ENCODE data around the gene TMEM117. TPM values are rescaled to one million over a fixed set of nuclear protein-coding genes. Genes with fewer than 3 reads are reported as not detected.

TMEM117 gene
- total and polyA plus RNA-seq, 2 donors (not counting 3 experiments of a cell fraction or from before 2014, with no cell fraction given), result 1.2 to 3.8 TPM

DNA sequence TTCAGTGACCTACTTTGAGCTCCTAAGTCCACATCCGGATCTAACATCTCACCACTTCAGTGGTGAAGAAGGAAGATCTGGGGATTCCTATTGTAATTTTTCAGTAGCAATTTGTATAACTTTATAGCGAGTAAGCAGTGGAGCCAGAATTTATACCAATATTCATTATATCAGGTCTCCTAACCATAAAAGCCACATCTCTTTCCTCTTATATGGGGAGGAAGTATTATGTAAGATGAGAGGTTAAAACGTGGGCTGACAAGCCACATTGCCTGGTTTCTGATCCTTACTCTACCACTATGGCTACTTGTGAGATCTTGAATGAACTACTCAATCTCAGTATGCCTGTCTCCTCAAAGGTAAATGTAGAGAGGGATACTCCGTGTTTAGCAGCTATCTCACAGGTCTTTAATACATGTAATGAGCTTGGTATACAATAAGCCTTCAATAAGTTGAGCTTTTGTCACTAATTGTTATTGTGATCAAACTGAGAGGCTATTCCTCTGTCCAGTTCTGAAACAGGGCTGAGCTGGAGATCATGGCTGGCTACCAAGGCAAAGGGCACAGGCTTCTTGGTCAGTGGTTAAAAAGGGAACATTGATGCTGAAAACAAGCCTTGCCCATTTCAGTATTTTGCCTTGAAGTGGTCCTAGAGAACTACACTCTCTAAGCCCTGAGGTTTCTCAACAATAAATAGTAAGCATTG is 3.3 kb upstream of the TMEM117 start:
- no peak for FAIRE-seq
- dilution Hi-C loops (cut with MboI; ENCODE audit: extremely low pct_ligation_motif_present, low sequenced_read_pairs) (no loop called here), intact Hi-C loops (cut with micrococcal nuclease) (no loop called here)
- CTCF ChIA-PET, result interaction anchor here (1.5 kb wide), 1 partner anchor 9 kb away, joined by 4 read pairs; no protein-coding TSS in a partner anchor
- Histone ChIP-seq H3K4me3 (replicated peaks in 1 of 3; ENCODE audit: insufficient read depth in 1 of 3, low read depth in 1 of 3, low read length in 3 of 3) (no peak overlapping the region), H3K9ac (replicated peaks; ENCODE audit: extremely low read depth, insufficient read depth, low read length) (no peak overlapping the region), H3K27ac (ENCODE audit: insufficient read depth, low read depth, low read length) (no peak overlapping the region), H3K9me3 (replicated peaks; ENCODE audit: control insufficient read depth, insufficient read depth, low read length) (no peaks in the 10 kb centered on the region), H3K36me3 (ENCODE audit: control insufficient read depth in 2 of 2, extremely low read depth in 1 of 2, insufficient read depth in 2 of 2, low read length in 2 of 2) (no peaks in the 10 kb centered on the region), H3K79me2 (ENCODE audit: control insufficient read depth, insufficient read depth, low read length) (no peaks in the 10 kb centered on the region), H2AFZ (ENCODE audit: low read depth, low read length) (no peak overlapping the region), H4K20me1 (replicated peaks; ENCODE audit: control insufficient read depth, extremely low read depth, insufficient read depth, low read length) (no peaks in the 10 kb centered on the region), H3K4me1 (ENCODE audit: control insufficient read depth, extremely low read depth, insufficient read depth, low read length) (no peaks in the 10 kb centered on the region), H3K9me1 (replicated peaks; ENCODE audit: control insufficient read depth, extremely low read depth, insufficient read depth, low read length) (no peaks in the 10 kb centered on the region), H3K4me2 (ENCODE audit: insufficient read depth, low read length) (no peak overlapping the region), H3K27me3 (ENCODE audit: control insufficient read depth in 2 of 2, insufficient read depth in 2 of 2, low read length in 2 of 2) (peaks cover 4 to 10% of the 10 kb centered on the region in 2 experiments)
- POLR2A ChIA-PET, result no interaction called here
- no TSS peak for BruUV-seq (replicated peaks)
- DNase-seq (ENCODE audit: low read depth, low spot score), result no peak
- TF ChIP-seq GATA2 (IDR thresholded peaks at IDR 0.05; ENCODE audit: insufficient read depth, insufficient read length, low read depth, low read length), result no peak

DNA sequence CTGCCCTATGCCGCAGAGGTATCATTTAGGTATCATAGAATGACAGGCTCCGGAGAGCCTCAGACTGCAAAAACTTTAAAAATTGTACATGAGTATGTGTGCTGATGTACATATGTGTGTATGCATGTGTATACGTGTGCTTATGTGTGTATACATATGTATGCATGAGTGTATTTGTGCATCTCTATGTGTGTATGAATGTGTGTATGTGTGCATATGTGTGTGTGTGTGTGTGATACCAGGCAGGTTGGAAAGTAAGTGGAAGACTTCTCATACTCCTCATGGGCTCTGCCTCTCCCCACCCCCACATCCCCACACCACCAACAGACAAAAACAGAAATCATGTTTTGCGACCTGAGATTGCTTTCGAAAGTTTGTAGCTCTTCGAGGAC is 621 bp upstream of the TMEM117 start:
- CTCF ChIA-PET, result interaction anchor here (1.0 to 1.1 kb wide), 3 partner anchors 18 to 30 kb away, joined by 3 to 6 read pairs (median 3); partner anchors contain the start of gene TWF1
- no TSS peak for BruUV-seq (replicated peaks)
- Histone ChIP-seq H4K20me1 (replicated peaks; ENCODE audit: control insufficient read depth, extremely low read depth, insufficient read depth, low read length) (no peaks in the 10 kb centered on the region), H3K4me2 (ENCODE audit: insufficient read depth, low read length) (peak overlapping the region; percentile 86), H3K79me2 (ENCODE audit: control insufficient read depth, insufficient read depth, low read length) (no peaks in the 10 kb centered on the region), H3K27me3 (ENCODE audit: control insufficient read depth in 2 of 2, insufficient read depth in 2 of 2, low read length in 2 of 2) (peaks cover 0 to 7% of the 10 kb centered on the region in 2 experiments), H2AFZ (ENCODE audit: low read depth, low read length) (peak overlapping the region; percentile 99), H3K9ac (replicated peaks; ENCODE audit: extremely low read depth, insufficient read depth, low read length) (peak overlapping the region; percentile 76), H3K36me3 (ENCODE audit: control insufficient read depth in 2 of 2, extremely low read depth in 1 of 2, insufficient read depth in 2 of 2, low read length in 2 of 2) (no peaks in the 10 kb centered on the region), H3K4me3 (replicated peaks in 1 of 3; ENCODE audit: insufficient read depth in 1 of 3, low read depth in 1 of 3, low read length in 3 of 3) (peak overlapping the region; percentile 63 to 76 (median 73)), H3K27ac (ENCODE audit: insufficient read depth, low read depth, low read length) (no peak overlapping the region), H3K4me1 (ENCODE audit: control insufficient read depth, extremely low read depth, insufficient read depth, low read length) (no peaks in the 10 kb centered on the region), H3K9me1 (replicated peaks; ENCODE audit: control insufficient read depth, extremely low read depth, insufficient read depth, low read length) (no peaks in the 10 kb centered on the region), H3K9me3 (replicated peaks; ENCODE audit: control insufficient read depth, insufficient read depth, low read length) (no peaks in the 10 kb centered on the region)
- intact Hi-C loops (cut with micrococcal nuclease), result no loop called here
- dilution Hi-C loops (cut with MboI; ENCODE audit: extremely low pct_ligation_motif_present, low sequenced_read_pairs), result no loop called here
- no peak for FAIRE-seq
- TF ChIP-seq, protein P1, sequence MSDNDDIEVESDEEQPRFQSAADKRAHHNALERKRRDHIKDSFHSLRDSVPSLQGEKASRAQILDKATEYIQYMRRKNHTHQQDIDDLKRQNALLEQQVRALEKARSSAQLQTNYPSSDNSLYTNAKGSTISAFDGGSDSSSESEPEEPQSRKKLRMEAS (IDR thresholded peaks at IDR 0.05; ENCODE audit: insufficient read depth, insufficient read length), result no peak
- TF ChIP-seq GATA2 (IDR thresholded peaks at IDR 0.05; ENCODE audit: insufficient read depth, insufficient read length, low read depth, low read length) (no peak), POLR2AphosphoS5 (IDR thresholded peaks at IDR 0.05; ENCODE audit: insufficient read depth, low read depth, low read length) (no peak), FOS (IDR thresholded peaks at IDR 0.05; ENCODE audit: borderline replicate concordance, insufficient read depth, low read length) (no peak), EZH2 (IDR thresholded peaks at IDR 0.05; ENCODE audit: borderline replicate concordance, low read depth, low read length, severe bottlenecking) (no peak), POLR2A (IDR thresholded peaks at IDR 0.05; ENCODE audit: low read depth, low read length) (no peak), JUN (IDR thresholded peaks at IDR 0.05; ENCODE audit: borderline replicate concordance, insufficient read depth, insufficient read length, low read depth) (no peak), MYC (IDR thresholded peaks at IDR 0.05; ENCODE audit: low read depth, low read length) (no peak)
- TF ChIP-seq, protein P2, sequence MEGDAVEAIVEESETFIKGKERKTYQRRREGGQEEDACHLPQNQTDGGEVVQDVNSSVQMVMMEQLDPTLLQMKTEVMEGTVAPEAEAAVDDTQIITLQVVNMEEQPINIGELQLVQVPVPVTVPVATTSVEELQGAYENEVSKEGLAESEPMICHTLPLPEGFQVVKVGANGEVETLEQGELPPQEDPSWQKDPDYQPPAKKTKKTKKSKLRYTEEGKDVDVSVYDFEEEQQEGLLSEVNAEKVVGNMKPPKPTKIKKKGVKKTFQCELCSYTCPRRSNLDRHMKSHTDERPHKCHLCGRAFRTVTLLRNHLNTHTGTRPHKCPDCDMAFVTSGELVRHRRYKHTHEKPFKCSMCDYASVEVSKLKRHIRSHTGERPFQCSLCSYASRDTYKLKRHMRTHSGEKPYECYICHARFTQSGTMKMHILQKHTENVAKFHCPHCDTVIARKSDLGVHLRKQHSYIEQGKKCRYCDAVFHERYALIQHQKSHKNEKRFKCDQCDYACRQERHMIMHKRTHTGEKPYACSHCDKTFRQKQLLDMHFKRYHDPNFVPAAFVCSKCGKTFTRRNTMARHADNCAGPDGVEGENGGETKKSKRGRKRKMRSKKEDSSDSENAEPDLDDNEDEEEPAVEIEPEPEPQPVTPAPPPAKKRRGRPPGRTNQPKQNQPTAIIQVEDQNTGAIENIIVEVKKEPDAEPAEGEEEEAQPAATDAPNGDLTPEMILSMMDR (IDR thresholded peaks at IDR 0.05; ENCODE audit: extremely low read depth in 1 of 2, insufficient read depth in 1 of 2, low read depth in 1 of 2, low read length in 2 of 2), result no peak
- POLR2A ChIA-PET, result no interaction called here
- no peak for DNase-seq (ENCODE audit: low read depth, low spot score)

All from endothelial cell of umbilical vein (primary cell).